Activated CD4-positive, alpha-beta T cell treated with anti-CD3 and anti-CD28 coated beads for 36 hours (primary cell): ENCODE data around the gene HTR1B. TPM values are rescaled to one million over a fixed set of nuclear protein-coding genes. Genes with fewer than 3 reads are reported as not detected.

ENCODE experiments used
- ATAC-seq: fragments of 200-7000 bp; cut with Tn5 transposase; one replicate; pipeline ENCODE4 v1.10.0; 2021; ENCODE audit warnings: mild to moderate bottlenecking, moderate library complexity
- CTCF ChIA-PET: fragments of 350-600 bp; sonication (Branson Sonifier 250); formaldehyde crosslinking; loops from one replicate; lab custom pipeline; 2021; ENCODE audit warnings: antibody characterized with exemption; lab: Charles Lee
- POLR2A ChIA-PET: fragments of 350-600 bp; sonication (Branson Sonifier 250); formaldehyde crosslinking; loops from one replicate; lab custom pipeline; 2021; ENCODE audit warnings: antibody characterized with exemption, inconsistent platforms; lab: Charles Lee
- DNase-seq: peaks from one replicate; pipeline ENCODE4 v3.0.0-alpha.2; 2020
- H3K27ac Mint-ChIP-seq: one replicate; pipeline ENCODE4 v1.8.0; 2021; ENCODE audit warnings: mixed read lengths
- H3K27me3 Mint-ChIP-seq: one replicate; pipeline ENCODE4 v1.8.0; 2021; ENCODE audit warnings: mixed read lengths
- H3K36me3 Mint-ChIP-seq: one replicate; pipeline ENCODE4 v1.8.0; 2021; ENCODE audit warnings: low read depth, mixed read lengths
- H3K4me1 Mint-ChIP-seq: one replicate; pipeline ENCODE4 v1.8.0; 2021; ENCODE audit warnings: mixed read lengths
- H3K4me3 Mint-ChIP-seq: one replicate; pipeline ENCODE4 v1.8.0; 2021; ENCODE audit warnings: mild to moderate bottlenecking, moderate library complexity, mixed read lengths
- H3K9me3 Mint-ChIP-seq: one replicate; pipeline ENCODE4 v1.8.0; 2021; ENCODE audit warnings: low read depth, mixed read lengths
- intact Hi-C, 2 experiments: fragments of 100-400 bp; cut with DNase I in 1 of 2; cut with micrococcal nuclease in 1 of 2; formaldehyde crosslinking; loops; one replicate each; pipeline versions ENCODE4 v1.14.2 to v1.15.1; 2022 to 2024; cut with DNase I, micrococcal nuclease
- total RNA-seq, 2 experiments: library from RNA; stranded (reverse); gene quantifications; one replicate each; pipeline ENCODE4 v1.2.3, GENCODE V29; 2021

HTR1B gene
- total RNA-seq, 2 experiments from 2014 or later, result not detected

GRCh38 chr6:77424761-77425160 is 38.5 kb downstream of the HTR1B start:
- CTCF ChIA-PET, result interaction anchor here (0.6 kb wide), 1 partner anchor 311 kb away, joined by 3 read pairs; no protein-coding TSS in a partner anchor
- Mint-ChIP-seq H3K4me3 (no peak overlapping the region), H3K27me3 (no peaks in the 10 kb centered on the region), H3K36me3 (no peaks in the 10 kb centered on the region), H3K9me3 (no peaks in the 10 kb centered on the region), H3K4me1 (no peaks in the 10 kb centered on the region), H3K27ac (no peak overlapping the region)
- intact Hi-C loops, result no loop called here
- no peak for DNase-seq
- no peak for ATAC-seq
- POLR2A ChIA-PET, result no interaction called here

- CTCF ChIA-PET, result interaction anchor here (0.6 to 0.7 kb wide), 2 partner anchors 947 to 1027 kb away, joined by 3 read pairs; no protein-coding TSS in a partner anchor
Measured at GRCh38 chr6:77416839-77417238, 46.5 kb downstream of the HTR1B start.

GRCh38 chr6:77415706-77416105 is 47.6 kb downstream of the HTR1B start:
- no peaks in the 10 kb centered on the region for H3K36me3 Mint-ChIP-seq
- ChIA-PET CTCF (no interaction called here), POLR2A (no interaction called here)
- no peaks in the 10 kb centered on the region for H3K27me3 Mint-ChIP-seq
- no peak overlapping the region for H3K27ac Mint-ChIP-seq
- H3K4me3 Mint-ChIP-seq, result no peak overlapping the region
- no peak for DNase-seq
- no peaks in the 10 kb centered on the region for H3K4me1 Mint-ChIP-seq
- ATAC-seq, result no peak
- intact Hi-C loops, result no loop called here
- H3K9me3 Mint-ChIP-seq, result peaks cover 2% of the 10 kb centered on the region

More at GRCh38 chr6:77416839-77417238, 46.5 kb downstream of the HTR1B start:
- no peak for ATAC-seq
- POLR2A ChIA-PET, result no interaction called here
- no peaks in the 10 kb centered on the region for H3K27me3 Mint-ChIP-seq
- H3K27ac Mint-ChIP-seq, result no peak overlapping the region
- no peaks in the 10 kb centered on the region for H3K4me1 Mint-ChIP-seq
- peaks cover 2% of the 10 kb centered on the region for H3K9me3 Mint-ChIP-seq
- no peak overlapping the region for H3K4me3 Mint-ChIP-seq
- intact Hi-C loops, result no loop called here
- H3K36me3 Mint-ChIP-seq, result no peaks in the 10 kb centered on the region
- DNase-seq, result no peak

Other genes starting within 250 kb of the HTR1B start
- gene MEI4, start 189.5 kb upstream of the HTR1B start, total RNA-seq, result not detected